Measurements from ENCODE around the gene ACP4. TPM values are rescaled to one million over a fixed set of nuclear protein-coding genes. Genes with fewer than 3 reads are reported as not detected.
A peak's percentile ranks its signal among the peaks of the same experiment; 100 is the strongest.

Gene ACP4
- not detected for total RNA-seq

GRCh38 chr19:50790396-50790795 lies at the start of gene ACP4:
Gene ACP4, plus strand, starts transcription at chr19:50790415. Its CDS starts 0 bp downstream, at chr19:50790415.

GRCh38 chr19:50770164-50770563 lies 20.1 kb upstream of the ACP4 start, which contains the start of gene GPR32:
Gene GPR32, plus strand, starts transcription at chr19:50770464. Its CDS starts 137 bp downstream, at chr19:50770601.

GRCh38 chr19:50823389-50824042 lies 33.3 kb downstream of the ACP4 start, which contains the start of gene KLK1:
Gene KLK1, minus strand, starts transcription at chr19:50823787. Its CDS starts 39 bp downstream, at chr19:50823748.

GRCh38 chr19:50833117-50833801 lies 43.0 kb downstream of the ACP4 start, which contains the start of gene KLK15:
Gene KLK15, minus strand, starts transcription at chr19:50833574. Its CDS starts 2,082 bp downstream, at chr19:50831492.

Small RNAs within 50 kb of the gene (small RNA-seq; reads per million reads assigned to genes)
- gene SNORD88A (ENCODE audit: low replicate concordance) (178 reads per million, percentile 98 among the genes with 10 or more reads in this experiment), gene SNORD88B (ENCODE audit: low replicate concordance) (not detected), gene SNORD88C (ENCODE audit: low replicate concordance) (not detected)

Other genes starting within 250 kb of the ACP4 start
- 35.3 TPM for gene LRRC4B, start 222.0 kb upstream of the ACP4 start, total RNA-seq
- gene SYT3, start 150.5 kb upstream of the ACP4 start, total RNA-seq = 0.76 TPM
- 6.2 TPM for gene C19orf81, start 141.0 kb upstream of the ACP4 start, total RNA-seq
- gene SHANK1, start 70.6 kb upstream of the ACP4 start, total RNA-seq = 10.2 TPM
- gene CLEC11A, start 67.1 kb upstream of the ACP4 start, total RNA-seq = 61.6 TPM
- not detected for gene GPR32, start 20.0 kb upstream of the ACP4 start, total RNA-seq
- gene KLK1, start 33.4 kb downstream of the ACP4 start, total RNA-seq = 0.35 TPM
- not detected for gene KLK15, start 43.2 kb downstream of the ACP4 start, total RNA-seq
- gene KLK3, start 64.5 kb downstream of the ACP4 start, total RNA-seq = not detected
- not detected for gene KLK2, start 83.0 kb downstream of the ACP4 start, total RNA-seq
- not detected for gene KLK4, start 121.0 kb downstream of the ACP4 start, total RNA-seq
- 0.93 TPM for gene KLK5, start 162.6 kb downstream of the ACP4 start, total RNA-seq
- 6.7 TPM for gene KLK6, start 179.2 kb downstream of the ACP4 start, total RNA-seq
- gene KLK7, start 193.5 kb downstream of the ACP4 start, total RNA-seq = 2.9 TPM
- 3.3 TPM for gene KLK8, start 211.2 kb downstream of the ACP4 start, total RNA-seq
- 0.76 TPM for gene KLK10, start 229.3 kb downstream of the ACP4 start, total RNA-seq
- not detected for gene KLK11, start 236.2 kb downstream of the ACP4 start, total RNA-seq
- not detected for gene KLK12, start 244.6 kb downstream of the ACP4 start, total RNA-seq

Measured in metanephros (tissue), 2 donors.